Subcutaneous abdominal adipose tissue (tissue), 5 donors: ENCODE measurements around the gene GLMP.

ENCODE experiments used
- H3K27ac ChIP-seq: one replicate; pipeline ENCODE4 v1.7.0; 2013; ENCODE audit warnings: low read depth, mild to moderate bottlenecking, inconsistent platforms, low read length, moderate library complexity
- H3K27me3 ChIP-seq, 5 donors: one replicate each; pipeline ENCODE4 v1.7.0; 2013; ENCODE audit warnings: low read length in 5 of 5, inconsistent platforms in 1 of 5; ENCODE audit not compliant: control insufficient read depth in 5 of 5, insufficient read depth in 4 of 5
- H3K36me3 ChIP-seq, 5 donors: one replicate each; pipeline ENCODE4 v1.7.0; 2013; ENCODE audit warnings: low read length in 5 of 5; ENCODE audit not compliant: control insufficient read depth in 5 of 5, insufficient read depth in 5 of 5
- H3K4me1 ChIP-seq, 5 donors: one replicate each; pipeline ENCODE4 v1.7.0; 2013; ENCODE audit warnings: low read length in 5 of 5, mild to moderate bottlenecking in 3 of 5, moderate library complexity in 1 of 5; ENCODE audit not compliant: control insufficient read depth in 5 of 5, insufficient read depth in 5 of 5
- H3K4me3 ChIP-seq, 5 donors: one replicate each; pipeline ENCODE4 v1.7.0; 2013; ENCODE audit warnings: low read length in 5 of 5, low read depth in 1 of 5
- H3K9ac ChIP-seq, 5 donors: one replicate each; pipeline ENCODE4 v1.7.0; 2013; ENCODE audit warnings: low read length in 5 of 5, mild to moderate bottlenecking in 4 of 5, moderate library complexity in 3 of 5
- H3K9me3 ChIP-seq, 5 donors: one replicate each; pipeline ENCODE4 v1.7.0; 2013; ENCODE audit warnings: low read length in 5 of 5; ENCODE audit not compliant: control insufficient read depth in 5 of 5
- donor health status: healthy.
- donor health status: healthy.
- donor health status: healthy.
- donor health status: healthy.
- donor health status: healthy.

GLMP gene

DNA sequence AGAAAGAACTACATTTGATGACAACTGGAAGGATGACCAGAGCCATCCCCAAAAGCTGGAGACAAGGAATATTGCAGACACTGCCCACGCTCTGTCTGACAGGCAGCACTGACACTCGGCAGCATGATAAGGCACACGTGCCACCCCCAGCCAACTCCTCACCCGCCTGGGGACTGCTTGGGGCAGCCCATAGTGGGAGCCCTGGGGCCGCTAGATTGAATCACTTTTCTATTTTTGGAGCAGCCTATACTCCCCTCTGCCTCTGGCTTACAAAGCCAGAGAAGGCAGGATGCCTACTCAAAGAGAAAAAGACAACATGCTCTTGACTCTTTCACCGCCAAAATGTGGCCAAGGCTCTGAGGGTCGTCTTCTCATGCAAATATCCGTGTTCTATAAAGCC is 14.2 kb downstream of the GLMP start:
- Histone ChIP-seq H3K27me3 (no peaks in the 10 kb centered on the region), H3K4me3 (peak overlapping the region; percentile 82 to 96 (median 91)), H3K9ac (peak overlapping the region; percentile 20 to 91 (median 88)), H3K9me3 (no peaks in the 10 kb centered on the region), H3K4me1 (peaks cover 6 to 49% (median 45%) of the 10 kb centered on the region in 5 donors), H3K36me3 (peaks cover 4 to 39% (median 26%) of the 10 kb centered on the region in 5 donors), H3K27ac (peak overlapping the region; percentile 90)

DNA sequence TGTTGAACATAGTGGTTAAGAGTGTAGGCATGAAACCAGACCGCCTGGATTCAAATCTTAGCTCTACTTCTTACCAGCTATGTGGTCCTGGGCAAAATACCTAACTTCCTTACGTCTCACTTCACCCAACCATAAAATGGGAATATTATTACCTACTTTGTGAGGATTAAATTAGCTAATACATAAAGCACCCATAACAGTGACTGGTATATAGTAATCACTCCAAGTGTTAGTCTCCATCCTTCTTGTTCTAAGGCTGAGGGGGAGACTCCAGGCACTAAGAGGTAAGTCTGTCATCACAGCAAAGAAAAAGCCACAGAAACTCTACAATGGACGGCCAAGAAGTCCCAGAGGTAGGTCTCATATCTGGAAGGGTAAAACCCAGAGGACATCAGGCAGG is 15.6 kb downstream of the GLMP start:
- no peak overlapping the region for H3K4me3 ChIP-seq
- peaks cover 6 to 50% (median 46%) of the 10 kb centered on the region in 5 donors for H3K4me1 ChIP-seq
- no peaks in the 10 kb centered on the region for H3K9me3 ChIP-seq
- peaks cover 4 to 47% (median 35%) of the 10 kb centered on the region in 5 donors for H3K36me3 ChIP-seq
- H3K27ac ChIP-seq, result no peak overlapping the region
- peak overlapping the region in 1 of 5 donors; percentile 21 for H3K9ac ChIP-seq
- H3K27me3 ChIP-seq, result no peaks in the 10 kb centered on the region

DNA sequence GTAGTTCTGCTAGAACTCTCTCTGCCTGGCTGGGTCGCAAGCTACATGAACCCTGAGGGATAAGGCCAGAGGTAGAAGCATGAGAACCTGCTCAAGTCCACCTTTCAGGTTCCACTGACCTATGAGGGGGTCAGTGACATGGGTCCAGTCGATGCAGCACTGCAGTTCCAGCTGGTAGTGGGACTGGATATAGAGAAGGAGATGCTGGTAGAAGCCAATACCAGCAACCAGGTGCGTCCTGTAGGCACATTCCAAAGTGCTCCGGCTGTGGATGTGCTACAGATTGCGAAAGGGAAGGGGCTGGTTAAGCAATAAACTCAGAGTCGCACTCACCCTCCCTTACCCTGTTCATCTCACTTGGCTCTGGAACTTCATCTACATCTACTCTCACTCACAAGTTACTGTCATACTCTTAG is 18.5 kb downstream of the GLMP start:
- peak overlapping the region; percentile 39 for H3K27ac ChIP-seq
- peaks cover 4 to 32% (median 28%) of the 10 kb centered on the region in 5 donors for H3K4me1 ChIP-seq
- peaks cover 10 to 75% (median 63%) of the 10 kb centered on the region in 5 donors for H3K36me3 ChIP-seq

DNA sequence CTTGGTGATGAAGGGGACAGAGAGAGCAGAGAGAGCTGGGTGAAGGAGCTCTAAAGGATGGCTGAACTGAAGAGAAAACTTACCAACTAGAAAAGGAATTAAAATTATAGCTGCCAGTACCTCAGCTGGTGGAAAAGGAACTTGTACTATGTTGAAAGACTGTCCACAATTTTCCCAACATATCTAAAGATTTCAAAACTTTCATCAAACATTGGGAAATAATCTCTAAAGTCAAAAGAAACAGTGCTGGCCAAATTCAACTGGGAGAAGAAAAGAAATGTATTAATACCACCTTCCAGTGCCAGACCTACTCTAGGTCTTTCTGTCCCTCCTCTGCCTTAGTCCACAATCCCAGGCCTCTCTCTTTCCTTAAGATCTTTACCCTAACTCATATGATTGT is 18.9 kb downstream of the GLMP start:
- Histone ChIP-seq H3K27me3 (no peaks in the 10 kb centered on the region), H3K36me3 (peaks cover 10 to 80% (median 68%) of the 10 kb centered on the region in 5 donors), H3K4me3 (no peak overlapping the region), H3K4me1 (peaks cover 4 to 27% (median 23%) of the 10 kb centered on the region in 5 donors), H3K27ac (peak overlapping the region; percentile 39), H3K9ac (peak overlapping the region in 1 of 5 donors; percentile 23), H3K9me3 (no peaks in the 10 kb centered on the region)

More for the DNA sequence above, 18.5 kb downstream of the GLMP start:
- no peak overlapping the region for H3K4me3 ChIP-seq
- H3K9ac ChIP-seq, result no peak overlapping the region
- no peaks in the 10 kb centered on the region for H3K9me3 ChIP-seq
- no peaks in the 10 kb centered on the region for H3K27me3 ChIP-seq

DNA sequence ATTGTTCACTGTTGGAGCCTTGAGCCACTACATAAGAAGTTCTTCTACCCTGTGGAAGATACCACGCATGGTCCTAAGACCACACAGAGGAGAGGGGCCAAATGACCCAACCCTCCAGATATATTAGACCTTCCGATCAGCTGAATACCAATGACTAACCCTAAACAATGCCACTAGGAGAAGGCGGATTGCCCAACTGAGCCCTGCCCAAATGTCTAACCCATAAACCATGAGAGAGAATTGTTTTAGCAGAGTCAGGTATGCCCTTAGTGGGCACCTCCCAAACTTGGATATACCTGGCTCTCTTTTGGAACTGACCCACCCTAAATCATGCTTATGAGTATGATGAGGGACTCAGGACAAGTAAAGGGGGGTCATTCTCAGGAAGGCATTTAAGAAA is 25.2 kb downstream of the GLMP start:
- Histone ChIP-seq H3K4me3 (no peak overlapping the region), H3K4me1 (no peaks in the 10 kb centered on the region), H3K27ac (no peak overlapping the region), H3K9me3 (no peaks in the 10 kb centered on the region), H3K36me3 (peaks cover 27 to 94% (median 88%) of the 10 kb centered on the region in 5 donors), H3K27me3 (no peaks in the 10 kb centered on the region), H3K9ac (no peak overlapping the region)

DNA sequence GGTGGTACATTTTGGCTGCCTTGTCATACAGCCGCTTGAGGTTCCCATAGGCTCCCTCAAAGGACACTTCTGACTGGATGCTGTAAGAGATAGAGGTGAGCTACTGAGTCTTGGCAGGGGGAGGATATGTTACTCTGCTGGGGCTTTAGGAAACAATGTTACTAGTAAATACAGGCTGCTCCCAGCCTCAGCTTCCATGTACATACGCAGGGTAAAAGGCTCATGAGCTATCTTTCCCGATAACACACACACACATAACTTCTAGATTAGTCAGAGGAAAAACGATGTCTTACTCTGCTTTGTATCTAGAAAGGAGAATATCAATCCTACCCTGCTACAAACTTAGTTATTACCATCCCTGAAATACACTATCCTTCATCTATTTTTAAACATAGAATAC is 27.1 kb downstream of the GLMP start:
- no peak overlapping the region for H3K27ac ChIP-seq
- no peak overlapping the region for H3K9ac ChIP-seq
- H3K9me3 ChIP-seq, result no peaks in the 10 kb centered on the region
- H3K27me3 ChIP-seq, result no peaks in the 10 kb centered on the region
- H3K4me3 ChIP-seq, result no peak overlapping the region
- peaks cover 29 to 92% (median 83%) of the 10 kb centered on the region in 5 donors for H3K36me3 ChIP-seq
- H3K4me1 ChIP-seq, result no peaks in the 10 kb centered on the region

DNA sequence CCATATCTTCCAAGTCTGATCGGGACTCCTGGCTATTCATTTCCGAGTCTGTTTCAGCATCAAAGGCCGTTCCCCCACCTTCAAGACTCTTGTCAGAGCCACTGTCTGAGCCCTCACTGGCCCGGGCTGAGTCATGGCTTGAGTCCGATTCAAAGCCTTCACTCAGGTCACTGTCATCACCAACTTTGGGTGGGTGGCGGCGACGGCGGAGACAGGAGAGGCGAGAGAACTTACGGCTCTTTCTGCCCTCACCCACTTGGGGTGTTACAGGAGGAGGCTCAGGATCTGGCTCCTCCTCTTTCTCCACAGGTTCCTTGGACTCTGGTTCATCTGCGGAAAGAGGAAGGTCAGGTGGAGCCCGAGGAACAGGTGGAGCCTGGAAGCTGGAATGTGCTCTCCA is 29.4 kb downstream of the GLMP start:
- H3K27ac ChIP-seq, result no peak overlapping the region
- H3K36me3 ChIP-seq, result peaks cover 21 to 92% (median 78%) of the 10 kb centered on the region in 5 donors
- H3K9ac ChIP-seq, result no peak overlapping the region
- no peak overlapping the region for H3K4me3 ChIP-seq
- H3K9me3 ChIP-seq, result no peaks in the 10 kb centered on the region
- H3K4me1 ChIP-seq, result no peaks in the 10 kb centered on the region
- no peaks in the 10 kb centered on the region for H3K27me3 ChIP-seq

DNA sequence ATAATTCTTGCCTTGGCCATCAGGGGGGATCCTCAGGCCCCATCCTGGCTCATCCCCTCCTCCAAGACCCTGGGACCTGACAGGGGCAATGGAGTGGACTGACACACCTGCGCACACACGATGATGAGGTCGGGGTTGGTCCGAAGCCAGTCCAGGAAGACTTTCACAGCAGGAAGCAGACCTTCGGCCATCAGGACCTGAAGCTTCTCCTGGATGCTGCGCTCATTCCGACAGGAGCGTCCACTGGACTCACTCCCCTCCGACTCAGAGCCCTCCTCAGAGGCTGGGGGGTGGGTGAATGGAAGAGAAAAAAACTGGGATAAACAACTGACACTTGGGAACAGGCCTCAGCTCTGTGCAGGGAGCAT is 32.2 kb downstream of the GLMP start:
- H3K27ac ChIP-seq, result no peak overlapping the region
- no peaks in the 10 kb centered on the region for H3K9me3 ChIP-seq
- peaks cover 12 to 98% (median 88%) of the 10 kb centered on the region in 5 donors for H3K36me3 ChIP-seq
- H3K4me1 ChIP-seq, result no peaks in the 10 kb centered on the region
- no peak overlapping the region for H3K9ac ChIP-seq
- H3K27me3 ChIP-seq, result no peaks in the 10 kb centered on the region
- no peak overlapping the region for H3K4me3 ChIP-seq

DNA sequence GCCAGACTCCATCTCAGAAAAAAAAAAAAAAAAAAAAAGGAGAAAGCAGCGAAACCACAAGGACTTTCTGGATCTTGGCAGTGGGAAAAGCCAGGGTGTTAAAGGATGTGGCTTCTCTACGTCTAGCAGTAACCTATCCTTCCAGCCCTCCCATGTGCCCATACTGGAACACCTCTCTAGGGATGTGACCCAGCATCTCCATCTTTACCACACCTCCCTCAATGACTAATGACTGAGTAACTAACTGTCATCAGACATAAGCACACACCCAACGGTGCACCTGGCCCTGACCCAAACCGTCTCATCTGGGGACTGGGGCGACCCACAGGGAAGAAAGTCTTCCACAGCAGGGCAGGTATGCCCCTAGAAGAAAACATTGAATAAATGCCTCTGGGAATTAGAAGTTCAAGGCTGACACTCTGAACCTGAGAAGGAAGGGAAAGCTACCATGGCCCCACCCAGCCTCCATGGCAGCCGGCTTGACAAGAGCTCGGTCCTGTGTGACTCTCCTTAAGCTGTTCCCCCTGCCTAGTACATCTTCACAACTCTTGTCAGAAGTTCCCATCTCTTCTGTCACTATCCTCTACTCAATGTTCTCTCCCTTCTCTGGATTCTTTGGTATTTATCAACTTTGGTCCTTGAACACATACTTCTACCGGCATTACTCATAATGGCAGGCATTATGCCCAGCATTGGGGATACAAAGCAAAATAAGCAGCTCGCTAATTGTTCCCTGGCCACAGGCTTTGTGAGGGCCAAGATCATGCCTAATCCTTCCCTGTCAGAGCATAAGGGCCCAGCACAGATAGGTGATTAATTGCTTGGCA is 32.8 kb downstream of the GLMP start:
- Histone ChIP-seq H3K36me3 (peaks cover 8 to 98% (median 88%) of the 10 kb centered on the region in 5 donors), H3K27me3 (no peaks in the 10 kb centered on the region), H3K9me3 (no peaks in the 10 kb centered on the region), H3K27ac (no peak overlapping the region), H3K4me3 (no peak overlapping the region), H3K9ac (no peak overlapping the region), H3K4me1 (no peaks in the 10 kb centered on the region)

DNA sequence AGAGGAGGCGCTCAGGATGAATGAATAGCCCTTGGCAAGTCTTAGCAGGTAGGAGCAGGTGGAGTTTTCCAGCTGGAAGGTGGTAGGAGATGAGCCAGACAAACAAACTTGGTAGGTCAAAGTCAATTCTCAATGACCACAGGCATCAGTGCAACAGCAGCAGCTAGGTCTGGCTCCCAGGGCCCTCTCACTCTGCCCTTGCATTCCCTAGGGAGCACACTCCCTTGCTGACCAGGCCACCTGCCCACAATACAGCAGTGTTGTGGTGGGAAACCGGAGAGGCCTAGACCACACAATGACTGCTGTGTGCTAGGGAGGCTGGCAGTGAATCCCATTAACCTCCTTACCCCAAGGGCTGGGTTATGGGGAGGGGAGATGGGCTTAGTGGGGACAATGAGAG is 34.6 kb downstream of the GLMP start:
- no peak overlapping the region for H3K9ac ChIP-seq
- no peak overlapping the region for H3K4me3 ChIP-seq
- no peak overlapping the region for H3K27ac ChIP-seq
- peaks cover 3 to 96% (median 85%) of the 10 kb centered on the region in 5 donors for H3K36me3 ChIP-seq
- H3K27me3 ChIP-seq, result no peaks in the 10 kb centered on the region
- H3K4me1 ChIP-seq, result no peaks in the 10 kb centered on the region
- H3K9me3 ChIP-seq, result no peaks in the 10 kb centered on the region
